MM.1S (cell line): ENCODE measurements around the gene METTL1.

Experiments used
- DNase-seq: peaks from one replicate; pipeline ENCODE4 v3.0.0-alpha.2; 2015
- H2AFZ ChIP-seq: fragments of 300-600 bp; sonication (generic); 2 replicates; pipeline ENCODE4 v1.6.0; 2016; ENCODE audit warnings: antibody characterized with exemption, low read length
- H3F3A ChIP-seq: fragments of 300-600 bp; sonication (generic); 2 replicates; pipeline ENCODE4 v1.6.1; 2016; ENCODE audit warnings: mild to moderate bottlenecking, antibody characterized with exemption, low read length, moderate library complexity, mixed read lengths; ENCODE audit not compliant: insufficient read depth
- H3K27ac ChIP-seq: fragments of 300-600 bp; sonication (generic); 2 replicates; pipeline ENCODE4 v1.5.1; 2016; ENCODE audit warnings: mild to moderate bottlenecking, low read length
- H3K27me3 ChIP-seq: fragments of 300-600 bp; sonication (generic); replicated peaks from 2 replicates; pipeline ENCODE4 v1.6.0; 2016; ENCODE audit warnings: low read length; ENCODE audit not compliant: insufficient read depth
- H3K36me3 ChIP-seq: fragments of 300-600 bp; sonication (generic); replicated peaks from 2 replicates; pipeline ENCODE4 v1.6.1; 2016; ENCODE audit warnings: mild to moderate bottlenecking, low read length, mixed read lengths; ENCODE audit not compliant: insufficient read depth
- H3K4me1 ChIP-seq: fragments of 300-600 bp; sonication (generic); 2 replicates; pipeline ENCODE4 v1.6.1; 2016; ENCODE audit warnings: low read length, mixed read lengths
- H3K4me2 ChIP-seq: fragments of 300-600 bp; sonication (generic); 2 replicates; pipeline ENCODE4 v1.6.0; 2016; ENCODE audit warnings: low read depth, low read length
- H3K4me3 ChIP-seq: fragments of 300-600 bp; sonication (generic); 2 replicates; pipeline ENCODE4 v1.5.1; 2016; ENCODE audit warnings: low read length, mixed read lengths
- H3K79me2 ChIP-seq: fragments of 300-600 bp; sonication (generic); 2 replicates; pipeline ENCODE4 v1.6.1; 2016; ENCODE audit warnings: mixed run types, low read length, mixed read lengths
- H3K9ac ChIP-seq: fragments of 300-600 bp; sonication (generic); 2 replicates; pipeline ENCODE4 v1.6.1; 2016; ENCODE audit warnings: low read length, mixed read lengths
- H3K9me2 ChIP-seq: fragments of 300-600 bp; sonication (generic); replicated peaks from 2 replicates; pipeline ENCODE4 v1.6.1; 2016; ENCODE audit warnings: mild to moderate bottlenecking, low read length, mixed read lengths; ENCODE audit not compliant: insufficient read depth
- H3K9me3 ChIP-seq: fragments of 300-600 bp; sonication (generic); replicated peaks from 2 replicates; pipeline ENCODE4 v1.6.1; 2016; ENCODE audit warnings: mild to moderate bottlenecking, low read length, mixed read lengths; ENCODE audit not compliant: insufficient read depth
- H4K20me1 ChIP-seq: fragments of 300-600 bp; sonication (generic); 2 replicates; pipeline ENCODE4 v1.6.1; 2016; ENCODE audit warnings: mild to moderate bottlenecking, low read length, moderate library complexity, mixed read lengths; ENCODE audit not compliant: insufficient read depth
- EZH2 ChIP-seq: fragments of 300-600 bp; sonication (generic); optimal IDR thresholded peaks from 2 replicates; pipeline ENCODE3; 2017; ENCODE audit warnings: low read depth, mild to moderate bottlenecking, antibody characterized with exemption, low read length, mixed read lengths
- EZH2phosphoT487 ChIP-seq: fragments of 300-600 bp; sonication (generic); IDR thresholded peaks from 2 replicates; pipeline ENCODE4 v1.6.1; 2018; ENCODE audit warnings: antibody characterized with exemption, low read length
- TF ChIP-seq, protein P1 (sequence below): fragments of 300-600 bp; sonication (generic); IDR thresholded peaks from 2 replicates; pipeline ENCODE4 v1.5.1; 2016; ENCODE audit warnings: antibody characterized with exemption, low read length, mixed read lengths

METTL1 gene

DNA sequence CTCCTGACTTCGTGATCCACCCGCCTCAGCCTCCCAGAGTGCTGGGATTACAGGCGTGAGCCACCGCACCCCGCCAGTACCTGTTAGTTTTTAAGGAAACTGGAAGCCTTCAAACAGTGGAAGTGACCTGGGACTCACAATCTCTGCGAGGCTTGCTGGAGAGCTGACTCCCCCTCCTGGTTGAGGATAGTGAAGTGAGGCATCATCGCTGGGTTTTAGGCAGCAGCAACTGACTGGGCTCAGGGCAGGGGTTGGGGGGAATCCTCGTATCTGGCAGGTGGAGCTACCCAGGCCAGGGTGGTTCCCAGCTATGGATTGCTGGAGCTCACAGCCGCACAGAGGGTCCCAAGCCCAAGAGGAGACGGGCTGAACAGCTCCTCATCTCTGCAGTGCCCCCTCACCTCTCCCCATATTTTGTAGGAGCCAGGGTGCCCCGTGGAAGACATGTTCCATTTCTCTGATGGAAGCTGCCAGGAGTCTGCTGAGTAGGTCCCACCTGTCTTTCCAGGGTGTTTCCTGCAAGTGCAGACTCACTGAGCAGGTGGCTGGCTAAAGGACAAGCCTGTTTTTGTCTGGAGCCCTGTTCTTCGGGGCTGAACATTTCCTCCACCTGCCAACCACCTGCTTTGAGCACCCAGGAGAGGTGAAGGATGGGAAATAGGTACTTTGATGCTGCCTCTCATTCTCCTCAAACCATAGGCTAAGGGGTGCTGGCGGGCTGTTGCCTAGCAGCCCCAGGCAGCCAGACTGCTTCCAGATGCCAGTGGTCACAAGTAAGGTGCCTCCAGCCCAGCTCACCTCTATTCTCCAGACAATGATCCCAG, 43.5 kb upstream of the METTL1 start:
- Histone ChIP-seq H4K20me1 (no peaks in the 10 kb centered on the region), H2AFZ (no peak overlapping the region), H3K9me3 (no peaks in the 10 kb centered on the region), H3K4me2 (no peak overlapping the region), H3K27me3 (no peaks in the 10 kb centered on the region), H3K4me3 (no peak overlapping the region), H3K27ac (no peak overlapping the region), H3K9me2 (no peaks in the 10 kb centered on the region), H3K4me1 (no peaks in the 10 kb centered on the region), H3K79me2 (no peaks in the 10 kb centered on the region), H3F3A (peaks cover 4% of the 10 kb centered on the region; the same call in 1 of the 2 replicates), H3K36me3 (no peaks in the 10 kb centered on the region), H3K9ac (no peak overlapping the region)
- no peak for DNase-seq
- TF ChIP-seq, protein P1, sequence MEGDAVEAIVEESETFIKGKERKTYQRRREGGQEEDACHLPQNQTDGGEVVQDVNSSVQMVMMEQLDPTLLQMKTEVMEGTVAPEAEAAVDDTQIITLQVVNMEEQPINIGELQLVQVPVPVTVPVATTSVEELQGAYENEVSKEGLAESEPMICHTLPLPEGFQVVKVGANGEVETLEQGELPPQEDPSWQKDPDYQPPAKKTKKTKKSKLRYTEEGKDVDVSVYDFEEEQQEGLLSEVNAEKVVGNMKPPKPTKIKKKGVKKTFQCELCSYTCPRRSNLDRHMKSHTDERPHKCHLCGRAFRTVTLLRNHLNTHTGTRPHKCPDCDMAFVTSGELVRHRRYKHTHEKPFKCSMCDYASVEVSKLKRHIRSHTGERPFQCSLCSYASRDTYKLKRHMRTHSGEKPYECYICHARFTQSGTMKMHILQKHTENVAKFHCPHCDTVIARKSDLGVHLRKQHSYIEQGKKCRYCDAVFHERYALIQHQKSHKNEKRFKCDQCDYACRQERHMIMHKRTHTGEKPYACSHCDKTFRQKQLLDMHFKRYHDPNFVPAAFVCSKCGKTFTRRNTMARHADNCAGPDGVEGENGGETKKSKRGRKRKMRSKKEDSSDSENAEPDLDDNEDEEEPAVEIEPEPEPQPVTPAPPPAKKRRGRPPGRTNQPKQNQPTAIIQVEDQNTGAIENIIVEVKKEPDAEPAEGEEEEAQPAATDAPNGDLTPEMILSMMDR, result no peak
- no peak for TF ChIP-seq EZH2phosphoT487
- no peak for TF ChIP-seq EZH2

DNA sequence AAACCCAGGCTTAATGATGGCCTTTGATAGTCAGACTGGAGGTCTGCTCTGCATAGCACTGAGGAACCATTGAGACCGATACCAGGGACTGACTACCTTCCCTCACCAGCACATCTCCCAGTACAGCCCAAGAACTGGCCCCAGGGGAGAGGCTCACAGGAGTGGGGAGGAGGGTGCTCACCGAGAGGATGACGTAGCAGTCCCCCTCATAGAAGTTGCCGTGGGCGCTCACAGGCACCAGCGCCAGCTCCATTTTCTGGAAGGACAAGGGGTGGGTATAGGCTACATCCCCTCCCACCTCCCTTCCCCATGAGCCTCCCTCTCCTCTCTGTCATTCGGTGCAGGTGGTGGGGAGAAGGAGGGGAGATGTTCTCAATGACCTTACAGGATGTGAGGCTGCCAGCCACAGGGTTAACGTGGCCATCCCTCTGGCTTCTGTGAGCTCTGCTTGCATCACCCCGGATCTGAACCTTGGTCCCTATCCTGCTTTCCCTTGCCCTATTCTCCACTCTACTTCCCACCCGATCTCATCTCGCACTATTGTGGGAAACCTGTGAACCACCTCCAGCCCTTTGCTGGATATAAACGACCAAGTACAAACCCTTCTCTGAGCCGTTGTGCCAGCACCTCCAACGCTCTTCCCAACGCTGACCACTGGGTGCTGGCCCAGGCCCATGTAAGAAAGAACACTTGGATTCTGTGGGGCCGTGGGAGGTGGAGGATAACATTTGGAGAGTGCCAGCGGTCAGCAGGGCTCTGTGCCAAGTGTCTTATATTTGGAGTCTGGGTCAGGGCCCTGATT, 42.3 kb upstream of the METTL1 start:
- no peak for TF ChIP-seq EZH2
- TF ChIP-seq, protein P1, result no peak
- no peak for TF ChIP-seq EZH2phosphoT487
- Histone ChIP-seq H3K36me3 (no peaks in the 10 kb centered on the region), H3K27me3 (no peaks in the 10 kb centered on the region), H3K4me1 (no peaks in the 10 kb centered on the region), H3K4me3 (no peak overlapping the region), H3K9me3 (no peaks in the 10 kb centered on the region), H3K4me2 (no peak overlapping the region), H4K20me1 (no peaks in the 10 kb centered on the region), H3F3A (peaks cover 4% of the 10 kb centered on the region; the same call in 1 of the 2 replicates), H3K79me2 (no peaks in the 10 kb centered on the region), H3K27ac (no peak overlapping the region), H3K9me2 (no peaks in the 10 kb centered on the region), H2AFZ (no peak overlapping the region), H3K9ac (no peak overlapping the region)
- no peak for DNase-seq

GRCh38 chr12:57813111-57813970, 41.4 kb upstream of the METTL1 start:
- H3K4me2 ChIP-seq, result no peak overlapping the region
- H4K20me1 ChIP-seq, result no peaks in the 10 kb centered on the region
- no peak overlapping the region for H3K4me3 ChIP-seq
- no peak for TF ChIP-seq EZH2phosphoT487
- TF ChIP-seq EZH2, result no peak
- TF ChIP-seq, protein P1, result no peak
- no peak overlapping the region for H3K9ac ChIP-seq
- H3K27me3 ChIP-seq, result no peaks in the 10 kb centered on the region
- H3K27ac ChIP-seq, result no peak overlapping the region
- DNase-seq, result no peak
- no peaks in the 10 kb centered on the region for H3K9me2 ChIP-seq
- peaks cover 2% of the 10 kb centered on the region; the same call in 1 of the 2 replicates for H3F3A ChIP-seq
- H3K4me1 ChIP-seq, result no peaks in the 10 kb centered on the region
- no peaks in the 10 kb centered on the region for H3K36me3 ChIP-seq
- H2AFZ ChIP-seq, result no peak overlapping the region
- no peaks in the 10 kb centered on the region for H3K79me2 ChIP-seq
- H3K9me3 ChIP-seq, result no peaks in the 10 kb centered on the region
